Measurements from ENCODE around the gene DDA1.
A peak's percentile ranks its signal among the peaks of the same experiment; 100 is the strongest.

Gene DDA1

GRCh38 chr19:17328517-17329365, 19.4 kb downstream of the DDA1 start:
- no peak for DNase-seq (ENCODE audit: extremely low read depth in 1 of 2, low read depth in 1 of 2)

GRCh38 chr19:17329366-17330261, 20.3 kb downstream of the DDA1 start:
- DNase-seq (ENCODE audit: extremely low read depth in 1 of 2, low read depth in 1 of 2) = no peak

- no peak for DNase-seq (ENCODE audit: extremely low read depth in 1 of 2, low read depth in 1 of 2)
Observed at GRCh38 chr19:17330262-17331044, 21.1 kb downstream of the DDA1 start.

GRCh38 chr19:17331045-17331558, 21.7 kb downstream of the DDA1 start:
- DNase-seq (ENCODE audit: extremely low read depth in 1 of 2, low read depth in 1 of 2) = no peak

GRCh38 chr19:17332360-17332676, 23.0 kb downstream of the DDA1 start:
- no peak for DNase-seq (ENCODE audit: extremely low read depth in 1 of 2, low read depth in 1 of 2)

GRCh38 chr19:17332677-17333581, 23.6 kb downstream of the DDA1 start:
- peak in 1 of 2 donors; percentile 65 for DNase-seq (ENCODE audit: extremely low read depth in 1 of 2, low read depth in 1 of 2)

- DNase-seq (ENCODE audit: extremely low read depth in 1 of 2, low read depth in 1 of 2) = peak in 1 of 2 donors; percentile 78
Observed at GRCh38 chr19:17333611-17334413, 24.4 kb downstream of the DDA1 start.

- DNase-seq (ENCODE audit: extremely low read depth in 1 of 2, low read depth in 1 of 2) = peak; percentile 87 to 94
Observed at GRCh38 chr19:17334414-17335409, 25.3 kb downstream of the DDA1 start, which contains the start of gene ANO8. TSS of gene ANO8 (minus strand) at chr19:17334855. CDS start at chr19:17334670, 185 bp downstream.

- DNase-seq (ENCODE audit: extremely low read depth in 1 of 2, low read depth in 1 of 2) = no peak
Observed at GRCh38 chr19:17335575-17335974, 26.2 kb downstream of the DDA1 start.

GRCh38 chr19:17336872-17337674, 27.7 kb downstream of the DDA1 start, which contains the start of gene GTPBP3:
TSS of gene GTPBP3 (plus strand) at chr19:17337553. CDS start at chr19:17337612, 59 bp downstream.
- peak; percentile 89 to 98 for DNase-seq (ENCODE audit: extremely low read depth in 1 of 2, low read depth in 1 of 2)

GRCh38 chr19:17337675-17338432, 28.5 kb downstream of the DDA1 start:
- no peak for DNase-seq (ENCODE audit: extremely low read depth in 1 of 2, low read depth in 1 of 2)

GRCh38 chr19:17338433-17339078, 29.2 kb downstream of the DDA1 start:
- DNase-seq (ENCODE audit: extremely low read depth in 1 of 2, low read depth in 1 of 2) = no peak

GRCh38 chr19:17339088-17339741, 29.9 kb downstream of the DDA1 start:
- DNase-seq (ENCODE audit: extremely low read depth in 1 of 2, low read depth in 1 of 2) = no peak

GRCh38 chr19:17340302-17340870, 31.0 kb downstream of the DDA1 start:
- no peak for DNase-seq (ENCODE audit: extremely low read depth in 1 of 2, low read depth in 1 of 2)
